T-helper 1 cell treated with Interleukin-12 subunit alpha and Interleukin-12 subunit beta and Interleukin-4 antibody, amounts not matched to agents 30 μg/mL and 1 μg/mL, for 36 hours (primary cell): ENCODE results near the gene TRABD2B.
"Not testable (repeated sequence)": the region's sequence is repeated elsewhere in the genome, so short reads cannot be mapped to it uniquely, and the experiment has no call there.

Source experiments
- H3K27ac Mint-ChIP-seq: one replicate; pipeline ENCODE4 v1.8.0; 2021; ENCODE audit warnings: mild to moderate bottlenecking, mixed read lengths
- H3K27me3 Mint-ChIP-seq: one replicate; pipeline ENCODE4 v1.8.0; 2021; ENCODE audit warnings: low read depth, mixed read lengths
- H3K36me3 Mint-ChIP-seq: one replicate; pipeline ENCODE4 v1.8.0; 2021; ENCODE audit warnings: low read depth, mixed read lengths
- H3K4me1 Mint-ChIP-seq: one replicate; pipeline ENCODE4 v1.8.0; 2021; ENCODE audit warnings: low read depth, mixed read lengths
- H3K4me3 Mint-ChIP-seq: one replicate; pipeline ENCODE4 v1.8.0; 2021; ENCODE audit warnings: mild to moderate bottlenecking, moderate library complexity, mixed read lengths
- H3K9me3 Mint-ChIP-seq: one replicate; pipeline ENCODE4 v1.8.0; 2021; ENCODE audit warnings: mixed read lengths

TRABD2B gene

DNA sequence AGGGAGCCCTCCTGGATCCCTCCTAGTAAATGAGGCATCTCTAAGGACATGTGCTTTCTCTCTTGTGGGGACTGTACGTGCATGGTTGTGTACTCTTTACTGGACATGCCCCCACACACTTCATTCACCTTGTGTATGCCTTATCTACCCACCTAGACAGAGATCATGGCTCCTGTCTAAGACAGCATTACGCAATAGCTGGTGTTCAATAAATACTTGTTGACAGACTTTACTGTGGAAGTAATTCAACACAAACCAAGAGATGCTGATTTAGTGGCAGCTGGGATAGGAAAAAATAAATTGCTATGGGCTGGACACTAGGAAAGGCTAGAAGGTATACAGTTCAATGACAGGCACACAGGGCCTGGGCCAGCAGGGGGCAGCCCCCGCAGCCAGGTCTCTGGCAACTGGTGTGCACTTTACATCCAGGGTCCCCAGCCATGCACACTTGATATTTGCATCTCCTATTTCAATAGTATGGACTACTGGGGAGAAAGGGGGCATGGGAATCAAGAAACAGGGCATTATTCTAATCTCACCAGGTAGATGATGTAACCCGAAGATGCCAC is 24.2 kb downstream of the TRABD2B start:
- peaks cover 4% of the 10 kb centered on the region for H3K27me3 Mint-ChIP-seq
- no peaks in the 10 kb centered on the region for H3K4me1 Mint-ChIP-seq
- H3K27ac Mint-ChIP-seq = no peak overlapping the region
- H3K9me3 Mint-ChIP-seq = no peaks in the 10 kb centered on the region
- H3K36me3 Mint-ChIP-seq = no peaks in the 10 kb centered on the region
- H3K4me3 Mint-ChIP-seq = no peak overlapping the region

GRCh38 chr1:47971385-47972160 is 25.6 kb downstream of the TRABD2B start:
- no peaks in the 10 kb centered on the region for H3K4me1 Mint-ChIP-seq
- peaks cover 4% of the 10 kb centered on the region for H3K27me3 Mint-ChIP-seq
- H3K36me3 Mint-ChIP-seq = no peaks in the 10 kb centered on the region
- no peak overlapping the region for H3K4me3 Mint-ChIP-seq
- H3K27ac Mint-ChIP-seq = no peak overlapping the region
- no peaks in the 10 kb centered on the region for H3K9me3 Mint-ChIP-seq

DNA sequence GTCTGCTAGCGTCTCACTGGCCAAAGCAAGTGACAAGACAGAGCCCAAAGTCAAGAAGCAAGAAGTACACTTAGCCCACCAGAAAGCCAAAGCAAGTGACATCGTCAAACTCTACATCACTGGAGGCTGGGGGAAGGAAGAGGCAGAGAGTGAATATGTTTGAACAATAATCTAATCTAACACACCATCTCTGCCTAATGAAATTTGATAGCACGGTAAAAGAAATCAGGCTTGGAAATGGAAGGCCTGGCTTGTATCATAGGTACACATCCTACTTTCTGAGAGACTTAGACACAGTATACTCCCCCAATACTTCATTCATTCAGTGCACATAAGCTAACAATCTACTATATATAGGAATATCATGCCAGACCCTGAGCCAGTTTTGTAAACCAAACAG is 26.3 kb downstream of the TRABD2B start:
- Mint-ChIP-seq H3K27me3 (peaks cover 4% of the 10 kb centered on the region), H3K36me3 (no peaks in the 10 kb centered on the region), H3K27ac (no peak overlapping the region), H3K4me3 (no peak overlapping the region), H3K4me1 (no peaks in the 10 kb centered on the region), H3K9me3 (no peaks in the 10 kb centered on the region)

DNA sequence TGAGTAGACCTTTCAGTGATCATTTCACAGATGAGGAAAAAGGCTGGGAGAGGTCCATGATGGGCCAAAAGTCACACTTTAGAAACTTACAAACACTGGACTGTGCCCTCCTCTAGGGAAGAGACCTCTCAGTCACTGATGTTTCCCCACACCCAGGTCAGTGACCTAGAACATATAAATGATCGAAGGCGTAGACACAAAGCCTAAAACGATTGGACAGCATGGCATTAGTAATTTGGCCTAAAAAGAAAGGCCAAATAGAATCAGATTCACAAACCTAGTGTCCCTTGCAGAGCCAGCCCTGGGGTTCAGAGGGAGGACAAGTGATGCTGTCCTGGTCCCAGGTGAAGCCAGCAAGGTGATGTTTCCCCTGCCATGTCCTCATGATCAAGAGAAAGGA is 27.7 kb downstream of the TRABD2B start:
- Mint-ChIP-seq H3K27me3 (no peaks in the 10 kb centered on the region), H3K4me3 (no peak overlapping the region), H3K27ac (no peak overlapping the region), H3K4me1 (no peaks in the 10 kb centered on the region), H3K36me3 (no peaks in the 10 kb centered on the region), H3K9me3 (no peaks in the 10 kb centered on the region)

- Mint-ChIP-seq H3K27ac (no peak overlapping the region), H3K9me3 (no peaks in the 10 kb centered on the region), H3K27me3 (no peaks in the 10 kb centered on the region), H3K4me1 (no peaks in the 10 kb centered on the region), H3K4me3 (no peak overlapping the region), H3K36me3 (no peaks in the 10 kb centered on the region)
Measured at GRCh38 chr1:47968556-47968888, 28.7 kb downstream of the TRABD2B start.

GRCh38 chr1:47967864-47968555 is 29.2 kb downstream of the TRABD2B start:
- Mint-ChIP-seq H3K9me3 (no peaks in the 10 kb centered on the region), H3K27me3 (no peaks in the 10 kb centered on the region), H3K36me3 (no peaks in the 10 kb centered on the region), H3K4me1 (no peaks in the 10 kb centered on the region), H3K27ac (no peak overlapping the region), H3K4me3 (no peak overlapping the region)

DNA sequence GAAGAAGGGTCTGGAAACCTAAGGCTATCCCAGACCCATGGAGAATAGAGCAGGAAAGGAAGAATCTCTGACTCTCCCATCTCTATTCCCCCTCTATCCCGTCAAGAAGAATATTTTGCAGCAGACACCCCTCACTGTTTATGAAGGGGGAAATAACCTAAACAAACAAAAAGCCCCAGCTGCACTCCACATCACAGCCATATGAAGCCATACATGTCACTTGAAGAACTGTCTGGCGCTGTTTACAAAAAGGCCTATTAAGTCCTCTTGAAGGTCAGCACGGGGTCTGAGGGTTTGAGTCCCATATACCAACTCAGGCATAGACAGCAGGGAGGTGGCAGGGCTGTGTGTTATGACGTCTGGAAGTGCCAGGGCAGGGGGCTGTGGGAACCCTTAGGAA is 31.4 kb downstream of the TRABD2B start:
- H3K27me3 Mint-ChIP-seq = no peaks in the 10 kb centered on the region
- H3K4me3 Mint-ChIP-seq = no peak overlapping the region
- no peaks in the 10 kb centered on the region for H3K4me1 Mint-ChIP-seq
- H3K27ac Mint-ChIP-seq = no peak overlapping the region
- no peaks in the 10 kb centered on the region for H3K36me3 Mint-ChIP-seq
- no peaks in the 10 kb centered on the region for H3K9me3 Mint-ChIP-seq

- H3K27me3 Mint-ChIP-seq = no peaks in the 10 kb centered on the region
- no peak overlapping the region for H3K27ac Mint-ChIP-seq
- H3K36me3 Mint-ChIP-seq = no peaks in the 10 kb centered on the region
- H3K9me3 Mint-ChIP-seq = no peaks in the 10 kb centered on the region
- no peaks in the 10 kb centered on the region for H3K4me1 Mint-ChIP-seq
- H3K4me3 Mint-ChIP-seq = no peak overlapping the region
Measured at GRCh38 chr1:47964636-47965035, 32.5 kb downstream of the TRABD2B start.

DNA sequence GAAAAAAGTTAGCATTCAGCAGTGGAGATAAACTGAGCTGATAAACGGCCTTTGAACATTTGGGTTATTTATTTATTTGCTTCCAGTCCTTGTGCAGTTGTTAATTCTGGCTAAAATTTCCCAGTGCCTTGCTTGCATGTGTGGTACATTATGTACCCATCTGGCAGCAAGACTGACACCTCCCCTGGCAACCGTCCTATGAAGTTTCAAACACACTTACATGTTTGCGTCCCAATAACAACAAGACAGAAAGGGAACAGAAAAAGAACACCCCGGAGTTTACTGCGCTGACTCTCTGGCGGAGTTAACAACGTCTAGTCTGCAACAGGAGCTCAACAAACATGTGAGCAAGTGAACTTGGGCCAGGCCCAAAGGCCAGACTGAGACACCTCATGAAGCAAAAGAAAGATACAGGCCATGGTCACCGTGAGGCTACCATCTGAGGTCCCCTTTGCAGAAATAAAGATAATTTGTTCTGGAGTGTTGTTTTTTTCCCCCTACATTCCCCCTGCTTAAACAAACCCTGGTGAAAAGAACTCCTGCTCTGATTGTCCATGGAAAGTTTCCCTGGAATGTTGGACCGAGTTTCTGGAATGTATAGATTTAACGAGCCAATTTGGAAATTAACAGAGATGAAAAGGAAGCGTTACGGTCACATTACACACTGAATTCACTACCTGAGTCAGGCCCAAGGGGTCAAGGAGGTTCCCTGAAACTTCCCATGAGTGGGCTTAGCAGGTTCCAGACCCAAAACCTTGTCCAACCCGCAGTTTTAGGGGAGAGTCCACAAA is 33.4 kb downstream of the TRABD2B start:
- Mint-ChIP-seq H3K4me1 (no peaks in the 10 kb centered on the region), H3K27me3 (peaks cover 6% of the 10 kb centered on the region), H3K4me3 (no peak overlapping the region), H3K9me3 (no peaks in the 10 kb centered on the region), H3K36me3 (no peaks in the 10 kb centered on the region), H3K27ac (no peak overlapping the region)

DNA sequence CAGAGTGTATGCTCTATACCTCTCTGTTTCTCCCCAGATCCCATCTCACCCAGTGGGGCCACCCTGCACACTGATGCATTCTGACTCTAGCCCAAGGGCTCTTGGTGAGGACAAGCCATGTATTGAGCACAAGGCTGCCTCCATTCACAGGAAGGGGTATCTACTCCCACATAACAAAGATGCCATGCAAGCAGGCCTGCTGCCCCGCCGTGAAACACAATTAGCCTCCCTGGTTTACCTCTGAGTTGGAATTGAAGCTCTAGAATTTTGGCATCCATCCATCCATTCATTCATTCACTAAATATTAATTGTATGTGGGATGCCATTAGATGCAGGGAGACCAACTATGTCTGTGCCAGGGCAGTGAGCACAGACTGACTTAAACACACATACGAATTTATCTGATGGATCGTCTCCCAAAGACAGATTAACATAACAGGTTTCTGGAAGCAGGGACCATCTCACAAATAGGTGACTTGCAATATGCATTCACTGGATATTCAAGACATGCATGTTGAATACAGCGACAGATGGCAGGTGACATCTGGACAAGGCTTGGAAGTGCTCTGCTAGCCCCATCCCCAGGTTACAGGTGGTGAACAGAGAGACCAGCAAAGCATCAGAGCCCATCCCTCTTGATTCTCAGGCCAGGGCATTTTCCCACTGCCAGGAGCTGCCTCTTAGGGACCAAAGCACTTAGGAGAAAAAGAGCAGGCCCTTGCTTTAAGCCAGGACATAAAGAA is 34.3 kb downstream of the TRABD2B start:
- no peak overlapping the region for H3K4me3 Mint-ChIP-seq
- no peaks in the 10 kb centered on the region for H3K36me3 Mint-ChIP-seq
- H3K27ac Mint-ChIP-seq = no peak overlapping the region
- no peaks in the 10 kb centered on the region for H3K4me1 Mint-ChIP-seq
- no peaks in the 10 kb centered on the region for H3K9me3 Mint-ChIP-seq
- peaks cover 8% of the 10 kb centered on the region for H3K27me3 Mint-ChIP-seq

DNA sequence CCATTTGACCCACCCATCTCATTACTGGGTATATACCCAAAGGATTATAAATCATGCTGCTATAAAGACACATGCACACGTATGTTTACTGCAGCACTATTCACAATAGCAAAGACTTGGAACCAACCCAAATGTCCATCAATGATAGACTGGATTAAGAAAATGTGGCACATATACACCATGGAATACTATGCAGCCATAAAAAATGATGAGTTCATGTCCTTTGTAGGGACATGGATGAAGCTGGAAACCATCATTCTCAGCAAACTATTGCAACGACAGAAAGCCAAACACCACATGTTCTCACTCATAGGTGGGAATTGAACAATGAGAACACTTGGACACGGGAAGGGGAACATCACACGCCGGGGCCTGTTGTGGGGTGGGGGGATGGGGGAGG is 35.4 kb downstream of the TRABD2B start:
- not testable (repeated sequence) for H3K27me3 Mint-ChIP-seq, H3K4me1 Mint-ChIP-seq, H3K36me3 Mint-ChIP-seq, H3K27ac Mint-ChIP-seq, H3K4me3 Mint-ChIP-seq, H3K9me3 Mint-ChIP-seq

GRCh38 chr1:47956491-47956890 is 40.7 kb downstream of the TRABD2B start:
- not testable (repeated sequence) for H3K4me3 Mint-ChIP-seq, H3K36me3 Mint-ChIP-seq, H3K4me1 Mint-ChIP-seq, H3K27ac Mint-ChIP-seq, H3K9me3 Mint-ChIP-seq, H3K27me3 Mint-ChIP-seq

- H3K27me3 Mint-ChIP-seq = peaks cover under 1% of the 10 kb centered on the region
- H3K36me3 Mint-ChIP-seq = no peaks in the 10 kb centered on the region
Measured at GRCh38 chr1:47953661-47954060, 43.5 kb downstream of the TRABD2B start.

GRCh38 chr1:47951545-47952235 is 45.5 kb downstream of the TRABD2B start:
- no peaks in the 10 kb centered on the region for H3K9me3 Mint-ChIP-seq
- no peak overlapping the region for H3K27ac Mint-ChIP-seq
- no peaks in the 10 kb centered on the region for H3K27me3 Mint-ChIP-seq
- no peaks in the 10 kb centered on the region for H3K4me1 Mint-ChIP-seq
- no peak overlapping the region for H3K4me3 Mint-ChIP-seq
- H3K36me3 Mint-ChIP-seq = no peaks in the 10 kb centered on the region

More at GRCh38 chr1:47953661-47954060, 43.5 kb downstream of the TRABD2B start:
- Mint-ChIP-seq H3K27ac (no peak overlapping the region), H3K9me3 (no peaks in the 10 kb centered on the region), H3K4me3 (no peak overlapping the region), H3K4me1 (no peaks in the 10 kb centered on the region)
